ENCODE data around the gene KLHDC10.
"Not testable (repeated sequence)": the region's sequence is repeated elsewhere in the genome, so short reads cannot be mapped to it uniquely, and the experiment has no call there.

KLHDC10 gene

GRCh38 chr7:130118294-130118693 lies 48.0 kb downstream of the KLHDC10 start:
- DNase-seq (ENCODE audit: low spot score): no peak

GRCh38 chr7:130118801-130119200 lies 48.5 kb downstream of the KLHDC10 start:
- DNase-seq (ENCODE audit: low spot score): no peak

- no peak for DNase-seq (ENCODE audit: low spot score)
Observed at GRCh38 chr7:130123501-130123900, 53.2 kb downstream of the KLHDC10 start.

GRCh38 chr7:130124711-130125110 lies 54.4 kb downstream of the KLHDC10 start:
- no peak for DNase-seq (ENCODE audit: low spot score)

- not testable (repeated sequence) for DNase-seq (ENCODE audit: low spot score)
Observed at GRCh38 chr7:130126840-130127239, 56.5 kb downstream of the KLHDC10 start.

- DNase-seq (ENCODE audit: low spot score): no peak
Observed at GRCh38 chr7:130127404-130127803, 57.1 kb downstream of the KLHDC10 start.

- DNase-seq (ENCODE audit: low spot score): no peak
Observed at GRCh38 chr7:130127821-130128317, 57.5 kb downstream of the KLHDC10 start.

- DNase-seq (ENCODE audit: low spot score): no peak
Observed at GRCh38 chr7:130129011-130129411, 58.7 kb downstream of the KLHDC10 start.

- no peak for DNase-seq (ENCODE audit: low spot score)
Observed at GRCh38 chr7:130131191-130131834, 61.0 kb downstream of the KLHDC10 start.

- DNase-seq (ENCODE audit: low spot score): no peak
Observed at GRCh38 chr7:130131964-130132875, 61.9 kb downstream of the KLHDC10 start.

GRCh38 chr7:130133029-130133782 lies 62.9 kb downstream of the KLHDC10 start:
- DNase-seq (ENCODE audit: low spot score): no peak

- DNase-seq (ENCODE audit: low spot score): no peak
Observed at GRCh38 chr7:130134106-130134636, 63.8 kb downstream of the KLHDC10 start.

GRCh38 chr7:130134726-130135125 lies 64.4 kb downstream of the KLHDC10 start:
- no peak for DNase-seq (ENCODE audit: low spot score)

- no peak for DNase-seq (ENCODE audit: low spot score)
Observed at GRCh38 chr7:130135208-130136205, 65.2 kb downstream of the KLHDC10 start.

- DNase-seq (ENCODE audit: low spot score): no peak
Observed at GRCh38 chr7:130136579-130137167, 66.3 kb downstream of the KLHDC10 start.

GRCh38 chr7:130137207-130137606 lies 66.9 kb downstream of the KLHDC10 start:
- DNase-seq (ENCODE audit: low spot score): no peak

- DNase-seq (ENCODE audit: low spot score): no peak
Observed at GRCh38 chr7:130139193-130139960, 69.0 kb downstream of the KLHDC10 start.

GRCh38 chr7:130140551-130141160 lies 70.3 kb downstream of the KLHDC10 start:
- DNase-seq (ENCODE audit: low spot score): no peak

- DNase-seq (ENCODE audit: low spot score): no peak
Observed at GRCh38 chr7:130141161-130141883, 71.0 kb downstream of the KLHDC10 start.

All from NAMALWA (cell line).